ENCODE data around the gene FAM81A.

- no peak for TF ChIP-seq POLR2A (IDR thresholded peaks at IDR 0.05)
- TF ChIP-seq, protein P1, sequence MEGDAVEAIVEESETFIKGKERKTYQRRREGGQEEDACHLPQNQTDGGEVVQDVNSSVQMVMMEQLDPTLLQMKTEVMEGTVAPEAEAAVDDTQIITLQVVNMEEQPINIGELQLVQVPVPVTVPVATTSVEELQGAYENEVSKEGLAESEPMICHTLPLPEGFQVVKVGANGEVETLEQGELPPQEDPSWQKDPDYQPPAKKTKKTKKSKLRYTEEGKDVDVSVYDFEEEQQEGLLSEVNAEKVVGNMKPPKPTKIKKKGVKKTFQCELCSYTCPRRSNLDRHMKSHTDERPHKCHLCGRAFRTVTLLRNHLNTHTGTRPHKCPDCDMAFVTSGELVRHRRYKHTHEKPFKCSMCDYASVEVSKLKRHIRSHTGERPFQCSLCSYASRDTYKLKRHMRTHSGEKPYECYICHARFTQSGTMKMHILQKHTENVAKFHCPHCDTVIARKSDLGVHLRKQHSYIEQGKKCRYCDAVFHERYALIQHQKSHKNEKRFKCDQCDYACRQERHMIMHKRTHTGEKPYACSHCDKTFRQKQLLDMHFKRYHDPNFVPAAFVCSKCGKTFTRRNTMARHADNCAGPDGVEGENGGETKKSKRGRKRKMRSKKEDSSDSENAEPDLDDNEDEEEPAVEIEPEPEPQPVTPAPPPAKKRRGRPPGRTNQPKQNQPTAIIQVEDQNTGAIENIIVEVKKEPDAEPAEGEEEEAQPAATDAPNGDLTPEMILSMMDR (IDR thresholded peaks at IDR 0.05) = no peak
Measured at GRCh38 chr15:59399465-59400102, 38.4 kb upstream of the FAM81A start.
